Measurements from ENCODE around the gene CHST8. TPM values are rescaled to one million over a fixed set of nuclear protein-coding genes. Genes with fewer than 3 reads are reported as not detected.
"Not testable (repeated sequence)": the region's sequence is repeated elsewhere in the genome, so short reads cannot be mapped to it uniquely, and the experiment has no call there.

The CHST8 gene
- total RNA-seq, 2 experiments from 2014 or later = not detected

DNA sequence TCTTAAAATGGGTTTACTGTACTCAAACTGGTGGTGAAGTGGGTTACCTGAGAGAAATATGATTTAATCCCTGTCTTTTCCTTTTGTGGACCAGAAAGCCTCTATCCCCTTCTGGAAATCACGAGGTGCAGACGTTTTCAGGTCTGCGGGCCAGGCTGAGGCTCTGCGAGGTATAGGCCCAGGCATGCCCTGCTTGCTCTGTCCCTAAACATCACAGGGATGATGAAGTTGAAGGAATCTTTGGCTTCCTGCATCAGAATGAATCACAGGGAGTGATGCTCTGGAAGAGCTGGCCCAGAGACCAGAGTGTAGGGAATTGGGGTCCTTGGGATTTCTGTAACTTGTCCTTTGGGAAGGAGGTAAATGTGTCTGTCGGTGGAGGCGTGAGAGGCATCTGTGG lies 18.4 kb upstream of the CHST8 start:
- POLR2A ChIA-PET = no interaction called here
- CTCF ChIA-PET = no interaction called here
- H3K27ac Mint-ChIP-seq = no peak overlapping the region
- peaks cover 12% of the 10 kb centered on the region for H3K27me3 Mint-ChIP-seq
- DNase-seq (no peak), ATAC-seq (no peak)
- no peaks in the 10 kb centered on the region for H3K4me1 Mint-ChIP-seq
- H3K9me3 Mint-ChIP-seq (ENCODE audit: low read depth) = peaks cover 7% of the 10 kb centered on the region
- H3K4me3 Mint-ChIP-seq = no peak overlapping the region
- intact Hi-C loops (cut with DNase I, micrococcal nuclease) = no loop called here
- H3K36me3 Mint-ChIP-seq (ENCODE audit: low read depth) = no peaks in the 10 kb centered on the region

DNA sequence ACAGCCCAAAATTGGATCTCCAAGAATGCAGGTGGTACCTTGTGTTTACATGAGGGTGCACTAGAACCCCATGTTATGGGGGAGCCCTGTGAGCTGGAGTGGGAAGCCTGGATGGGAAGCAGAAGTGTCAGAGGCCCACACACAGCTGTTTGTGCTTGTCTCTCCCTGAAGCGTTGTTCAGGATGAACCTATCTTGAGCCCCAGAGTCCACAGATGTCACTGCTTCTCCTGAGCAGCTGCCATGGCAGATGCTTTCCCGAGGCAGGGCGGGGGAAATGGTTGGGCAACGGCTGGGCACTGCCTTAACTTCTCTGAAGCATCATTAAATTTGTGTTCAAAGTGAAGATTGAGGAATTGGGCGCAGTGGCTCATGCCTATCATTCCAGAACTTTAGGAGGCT lies 17.1 kb upstream of the CHST8 start:
- DNase-seq = no peak
- ChIA-PET CTCF (no interaction called here), POLR2A (no interaction called here)
- no peaks in the 10 kb centered on the region for H3K4me1 Mint-ChIP-seq
- no peaks in the 10 kb centered on the region for H3K36me3 Mint-ChIP-seq (ENCODE audit: low read depth)
- H3K9me3 Mint-ChIP-seq (ENCODE audit: low read depth) = peaks cover 7% of the 10 kb centered on the region
- no peak for ATAC-seq
- peaks cover 10% of the 10 kb centered on the region for H3K27me3 Mint-ChIP-seq
- no peak overlapping the region for H3K4me3 Mint-ChIP-seq
- H3K27ac Mint-ChIP-seq = no peak overlapping the region
- intact Hi-C loops (cut with DNase I, micrococcal nuclease) = no loop called here

DNA sequence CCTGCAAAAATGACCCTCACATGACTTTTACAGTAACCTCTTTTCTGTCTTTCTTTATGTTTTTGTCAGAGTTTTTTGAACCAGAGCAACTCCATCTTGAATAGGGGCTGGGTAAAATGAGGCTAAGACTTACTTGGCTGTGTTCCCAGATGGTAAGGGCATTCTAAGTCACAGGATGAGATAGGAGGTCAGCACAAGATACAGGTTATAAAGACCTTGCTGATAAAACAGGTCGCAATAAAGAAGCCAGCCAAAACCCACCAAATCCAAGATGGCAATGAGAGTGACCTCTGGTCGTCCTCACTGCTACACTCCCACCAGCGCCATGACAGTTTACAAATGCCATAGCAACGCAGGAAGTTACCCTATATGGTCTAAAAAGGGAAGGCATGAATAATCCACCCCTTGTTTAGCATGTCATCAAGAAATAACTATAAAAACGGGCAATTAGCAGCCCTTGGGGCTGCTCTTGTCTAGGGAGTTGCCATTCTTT lies 15.9 kb upstream of the CHST8 start:
- intact Hi-C loops (cut with DNase I, micrococcal nuclease); DNase-seq; H3K4me1 Mint-ChIP-seq; CTCF ChIA-PET; H3K4me3 Mint-ChIP-seq; ATAC-seq; POLR2A ChIA-PET; H3K36me3 Mint-ChIP-seq (ENCODE audit: low read depth); H3K27me3 Mint-ChIP-seq; H3K27ac Mint-ChIP-seq: not testable (repeated sequence)
- H3K9me3 Mint-ChIP-seq (ENCODE audit: low read depth) = peaks cover 13% of the 10 kb centered on the region

DNA sequence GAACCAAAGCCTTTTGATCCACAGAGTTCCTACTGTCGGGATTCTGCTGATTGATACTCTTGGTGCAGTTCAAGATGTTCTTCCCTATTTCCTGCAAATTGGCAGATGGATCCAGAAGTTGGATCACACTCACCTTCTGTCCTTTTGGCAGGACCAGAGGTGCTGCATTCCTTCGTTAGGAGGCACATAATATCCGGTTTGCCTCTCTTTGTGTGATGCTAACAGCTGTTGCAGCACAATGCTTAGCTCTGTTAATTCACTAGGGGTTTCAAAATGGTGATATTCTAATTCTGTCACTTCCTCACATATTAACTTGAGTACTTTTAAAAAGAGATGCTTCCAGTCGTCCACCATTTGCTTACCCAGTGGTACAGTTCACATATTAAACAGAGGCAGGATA lies 15.2 kb upstream of the CHST8 start:
- ATAC-seq = no peak

DNA sequence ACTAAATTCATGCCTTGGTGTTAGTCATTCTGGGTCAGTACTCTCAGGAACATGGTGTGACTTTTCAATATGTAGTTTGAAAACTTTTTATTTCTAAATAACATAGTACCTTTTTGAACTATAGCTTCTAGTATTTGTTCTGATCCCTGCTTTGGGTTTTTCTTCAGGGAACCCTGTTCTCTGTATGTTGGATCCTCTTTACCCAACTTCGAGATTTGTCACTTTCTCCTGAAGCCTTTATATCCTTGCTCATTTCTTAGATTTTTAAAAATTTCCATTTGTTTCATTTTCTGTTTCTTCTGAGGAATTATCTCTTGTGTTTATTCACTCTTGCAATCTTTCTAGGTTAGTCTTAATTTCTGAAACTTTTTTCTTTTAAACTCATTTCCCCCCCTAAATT lies 12.4 kb upstream of the CHST8 start:
- intact Hi-C loops (cut with DNase I, micrococcal nuclease) = no loop called here
- Mint-ChIP-seq H3K4me1 (no peaks in the 10 kb centered on the region), H3K27ac (no peak overlapping the region), H3K4me3 (no peak overlapping the region), H3K36me3 (ENCODE audit: low read depth) (no peaks in the 10 kb centered on the region), H3K9me3 (ENCODE audit: low read depth) (peaks cover 8% of the 10 kb centered on the region), H3K27me3 (peaks cover 12% of the 10 kb centered on the region)
- ChIA-PET POLR2A (no interaction called here), CTCF (no interaction called here)
- DNase-seq = no peak
- no peak for ATAC-seq

More for the DNA sequence above, 15.2 kb upstream of the CHST8 start:
- ChIA-PET CTCF (no interaction called here), POLR2A (no interaction called here)
- DNase-seq = no peak
- Mint-ChIP-seq H3K9me3 (ENCODE audit: low read depth) (peaks cover 10% of the 10 kb centered on the region), H3K36me3 (ENCODE audit: low read depth) (no peaks in the 10 kb centered on the region), H3K27ac (no peak overlapping the region), H3K27me3 (peaks cover 10% of the 10 kb centered on the region), H3K4me3 (no peak overlapping the region), H3K4me1 (no peaks in the 10 kb centered on the region)
- intact Hi-C loops (cut with DNase I, micrococcal nuclease) = no loop called here

DNA sequence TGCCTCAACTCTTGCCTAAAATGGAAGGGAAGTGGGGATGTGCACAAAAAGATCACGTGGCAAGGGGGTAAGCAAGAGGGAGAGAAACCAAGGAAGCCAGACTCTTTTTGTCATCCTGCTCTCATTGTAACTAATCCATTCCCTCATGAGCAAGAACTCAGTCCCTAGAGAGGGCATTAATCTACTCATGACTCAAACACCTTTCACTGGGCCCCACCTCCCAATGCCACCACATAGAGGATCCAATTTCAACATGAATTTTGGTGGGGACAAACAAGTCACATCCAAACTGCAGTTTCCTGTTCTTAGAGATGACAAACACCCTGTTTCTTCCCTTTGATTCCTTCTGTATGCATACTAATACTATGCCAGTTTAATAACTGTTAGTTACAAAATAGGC lies 11.2 kb upstream of the CHST8 start:
- POLR2A ChIA-PET = no interaction called here
- CTCF ChIA-PET = no interaction called here

DNA sequence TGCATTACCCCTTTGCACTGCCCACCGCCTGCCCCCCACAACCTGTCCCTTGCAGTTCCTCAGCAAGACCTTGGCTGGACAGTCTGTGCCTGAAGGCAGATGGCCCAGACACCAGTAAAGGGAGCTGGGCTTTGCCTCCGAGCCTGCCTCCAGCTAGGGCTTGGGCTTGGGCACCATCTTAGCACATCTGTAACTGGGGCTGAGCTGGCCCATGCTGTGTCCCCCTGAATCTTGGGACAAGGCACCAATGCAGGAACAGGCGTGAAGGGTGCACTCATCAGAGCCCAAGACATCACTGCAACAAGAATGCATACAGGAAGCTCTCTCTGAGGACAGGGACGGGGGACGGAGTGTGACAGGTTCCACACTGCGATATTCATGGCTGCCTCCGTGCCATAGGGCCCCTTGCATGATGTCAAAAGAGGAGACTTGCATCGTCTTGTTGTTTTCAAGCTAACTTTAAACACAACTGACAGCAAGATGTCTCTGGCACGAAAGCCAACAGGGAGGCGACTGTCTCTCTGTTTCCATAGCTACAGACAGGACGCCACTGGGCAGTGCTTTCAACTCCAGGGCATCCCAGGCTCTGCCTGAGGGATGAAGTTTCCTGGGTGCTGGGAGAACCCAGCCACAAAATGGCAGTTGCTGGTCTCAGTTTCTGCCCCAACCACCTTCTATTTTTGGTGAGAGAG lies 8.7 kb upstream of the CHST8 start:
- Mint-ChIP-seq H3K27ac (no peak overlapping the region), H3K36me3 (ENCODE audit: low read depth) (no peaks in the 10 kb centered on the region), H3K4me3 (no peak overlapping the region), H3K4me1 (no peaks in the 10 kb centered on the region), H3K9me3 (ENCODE audit: low read depth) (peaks cover 8% of the 10 kb centered on the region), H3K27me3 (peaks cover 5% of the 10 kb centered on the region)
- ChIA-PET POLR2A (no interaction called here), CTCF (interaction anchor here (0.7 kb wide), 1 partner anchor 160 kb away, joined by 5 read pairs; no protein-coding TSS in a partner anchor)
- intact Hi-C loops (cut with DNase I, micrococcal nuclease) = no loop called here
- ATAC-seq = no peak
- DNase-seq = no peak

More for the DNA sequence above, 11.2 kb upstream of the CHST8 start:
- intact Hi-C loops (cut with DNase I, micrococcal nuclease) = no loop called here
- Mint-ChIP-seq H3K27ac (no peak overlapping the region), H3K27me3 (peaks cover 10% of the 10 kb centered on the region), H3K4me3 (no peak overlapping the region), H3K9me3 (ENCODE audit: low read depth) (peaks cover 8% of the 10 kb centered on the region), H3K4me1 (no peaks in the 10 kb centered on the region), H3K36me3 (ENCODE audit: low read depth) (no peaks in the 10 kb centered on the region)
- DNase-seq (no peak), ATAC-seq (no peak)

DNA sequence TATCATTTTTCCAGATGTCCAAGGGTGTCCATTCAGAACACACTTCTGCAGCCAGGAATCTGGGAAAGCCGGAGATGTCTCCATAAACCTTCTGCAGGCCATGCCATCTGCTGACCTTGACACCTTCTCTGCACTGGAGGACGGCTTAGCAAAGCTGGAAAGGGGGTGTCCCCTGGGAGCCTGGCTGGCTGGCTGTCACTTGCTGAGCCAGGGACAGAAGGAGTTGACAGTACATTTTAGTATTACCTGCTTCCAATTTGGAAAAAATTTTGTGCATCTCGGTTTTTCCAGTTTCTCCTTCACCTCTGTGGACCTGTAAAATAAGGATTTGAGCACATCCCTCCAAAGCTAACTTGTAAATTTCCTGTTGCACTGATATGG lies 8.1 kb upstream of the CHST8 start:
- DNase-seq (no peak), ATAC-seq (no peak)
- H3K9me3 Mint-ChIP-seq (ENCODE audit: low read depth) = peaks cover 8% of the 10 kb centered on the region
- H3K27me3 Mint-ChIP-seq = peaks cover 5% of the 10 kb centered on the region
- intact Hi-C loops (cut with DNase I, micrococcal nuclease) = no loop called here
- ChIA-PET CTCF (no interaction called here), POLR2A (no interaction called here)
- no peak overlapping the region for H3K4me3 Mint-ChIP-seq
- no peaks in the 10 kb centered on the region for H3K36me3 Mint-ChIP-seq (ENCODE audit: low read depth)
- H3K27ac Mint-ChIP-seq = no peak overlapping the region
- H3K4me1 Mint-ChIP-seq = no peaks in the 10 kb centered on the region

DNA sequence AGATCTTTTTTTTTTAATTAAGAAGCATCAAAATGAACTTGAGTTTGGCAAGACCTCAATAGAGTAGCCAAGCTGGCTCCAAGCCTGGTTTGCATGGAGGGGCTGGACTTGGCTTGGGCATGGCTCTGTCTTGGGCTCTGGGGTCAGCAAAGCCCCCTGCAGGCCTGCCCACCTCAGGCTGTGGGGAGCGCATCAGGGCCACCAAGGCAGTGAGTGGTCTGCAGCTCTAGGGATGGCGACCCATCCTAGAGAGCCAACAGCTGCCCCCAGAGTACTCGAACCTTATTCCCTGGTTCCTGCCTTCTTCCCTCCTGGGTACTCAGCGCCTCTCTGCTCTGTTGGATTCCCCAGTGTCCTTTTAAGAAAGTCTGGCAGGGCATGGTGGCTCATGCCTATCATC lies 5.4 kb upstream of the CHST8 start:
- Mint-ChIP-seq H3K36me3 (ENCODE audit: low read depth) (no peaks in the 10 kb centered on the region), H3K27me3 (peaks cover 25% of the 10 kb centered on the region), H3K27ac (no peak overlapping the region), H3K4me1 (no peaks in the 10 kb centered on the region), H3K4me3 (no peak overlapping the region), H3K9me3 (ENCODE audit: low read depth) (no peaks in the 10 kb centered on the region)
- intact Hi-C loops (cut with DNase I, micrococcal nuclease) = no loop called here
- DNase-seq (no peak), ATAC-seq (no peak)
- ChIA-PET POLR2A (no interaction called here), CTCF (no interaction called here)

DNA sequence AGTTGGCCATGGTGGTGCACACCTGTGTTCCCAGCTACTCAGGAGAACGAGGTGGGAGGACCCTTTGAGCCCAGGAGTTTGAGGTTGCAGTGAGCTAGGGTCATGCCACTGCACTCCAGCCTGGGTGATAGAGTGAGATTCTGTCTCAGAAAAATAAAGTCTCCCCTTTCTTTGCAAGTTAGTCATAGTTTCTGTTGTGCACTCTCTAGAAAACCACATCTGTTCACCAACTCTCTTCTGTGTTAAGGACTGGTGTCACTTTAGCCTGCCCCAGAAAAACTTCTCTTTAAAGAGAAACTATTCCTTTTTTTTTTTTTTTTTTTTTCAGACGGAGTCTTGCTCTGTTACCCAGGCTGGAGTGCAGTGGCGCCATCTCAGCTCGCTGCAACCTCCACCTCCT lies 4.9 kb upstream of the CHST8 start:
- POLR2A ChIA-PET = no interaction called here
- Mint-ChIP-seq H3K4me3 (no peak overlapping the region), H3K27me3 (peaks cover 25% of the 10 kb centered on the region), H3K4me1 (no peaks in the 10 kb centered on the region), H3K9me3 (ENCODE audit: low read depth) (no peaks in the 10 kb centered on the region), H3K27ac (no peak overlapping the region), H3K36me3 (ENCODE audit: low read depth) (no peaks in the 10 kb centered on the region)
- ATAC-seq (no peak), DNase-seq (no peak)
- CTCF ChIA-PET = no interaction called here
- intact Hi-C loops (cut with DNase I, micrococcal nuclease) = no loop called here

DNA sequence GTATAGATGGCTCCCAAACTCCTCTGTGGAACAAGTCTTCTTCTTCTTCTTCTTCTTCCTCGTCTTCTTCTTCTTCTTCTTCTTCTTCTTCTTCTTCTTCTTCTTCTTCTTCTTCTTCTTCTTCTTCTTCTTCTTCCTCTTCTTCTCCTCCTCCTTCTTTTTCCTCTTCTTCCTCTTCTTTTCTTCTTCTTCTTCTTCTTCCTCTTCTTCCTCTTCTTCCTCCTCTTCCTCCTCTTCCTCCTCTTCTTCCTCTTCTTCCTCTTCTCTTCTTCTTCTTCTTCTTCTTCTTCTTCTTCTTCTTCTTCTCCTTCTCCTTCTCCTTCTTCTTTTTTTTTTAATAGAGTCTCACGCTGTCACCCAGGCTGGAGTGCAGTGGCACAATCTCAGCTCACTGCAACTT lies 3.4 kb upstream of the CHST8 start:
- H3K4me1 Mint-ChIP-seq; H3K27ac Mint-ChIP-seq; DNase-seq; H3K9me3 Mint-ChIP-seq (ENCODE audit: low read depth); ATAC-seq; intact Hi-C loops (cut with DNase I, micrococcal nuclease); H3K36me3 Mint-ChIP-seq (ENCODE audit: low read depth); POLR2A ChIA-PET; CTCF ChIA-PET; H3K4me3 Mint-ChIP-seq: not testable (repeated sequence)
- H3K27me3 Mint-ChIP-seq = peaks cover 29% of the 10 kb centered on the region

DNA sequence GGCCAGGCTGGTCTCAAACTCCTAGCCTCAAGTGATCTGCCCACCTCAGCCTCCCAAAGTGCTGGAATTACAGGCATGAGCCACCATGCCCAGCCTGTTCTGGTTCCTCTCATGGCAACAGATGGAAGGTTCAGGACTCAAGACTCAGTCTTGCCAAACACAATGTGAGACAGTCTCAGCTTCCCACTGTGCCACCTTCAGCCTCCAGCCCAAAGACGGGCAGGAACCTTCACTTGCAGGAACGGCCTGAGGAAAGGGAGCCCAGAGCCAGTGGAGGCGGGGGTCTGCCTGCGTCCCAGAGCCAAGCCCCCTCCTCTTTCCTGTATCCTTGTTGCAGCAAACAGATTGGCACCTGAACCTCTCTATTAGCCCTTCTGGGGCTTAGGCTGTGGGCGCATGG lies 2.9 kb upstream of the CHST8 start:
- ATAC-seq (no peak), DNase-seq (no peak)
- ChIA-PET CTCF (no interaction called here), POLR2A (no interaction called here)
- no peak overlapping the region for H3K4me3 Mint-ChIP-seq
- intact Hi-C loops (cut with DNase I, micrococcal nuclease) = no loop called here
- H3K27ac Mint-ChIP-seq = no peak overlapping the region
- H3K4me1 Mint-ChIP-seq = no peaks in the 10 kb centered on the region
- H3K9me3 Mint-ChIP-seq (ENCODE audit: low read depth) = no peaks in the 10 kb centered on the region
- peaks cover 32% of the 10 kb centered on the region for H3K27me3 Mint-ChIP-seq
- H3K36me3 Mint-ChIP-seq (ENCODE audit: low read depth) = no peaks in the 10 kb centered on the region

DNA sequence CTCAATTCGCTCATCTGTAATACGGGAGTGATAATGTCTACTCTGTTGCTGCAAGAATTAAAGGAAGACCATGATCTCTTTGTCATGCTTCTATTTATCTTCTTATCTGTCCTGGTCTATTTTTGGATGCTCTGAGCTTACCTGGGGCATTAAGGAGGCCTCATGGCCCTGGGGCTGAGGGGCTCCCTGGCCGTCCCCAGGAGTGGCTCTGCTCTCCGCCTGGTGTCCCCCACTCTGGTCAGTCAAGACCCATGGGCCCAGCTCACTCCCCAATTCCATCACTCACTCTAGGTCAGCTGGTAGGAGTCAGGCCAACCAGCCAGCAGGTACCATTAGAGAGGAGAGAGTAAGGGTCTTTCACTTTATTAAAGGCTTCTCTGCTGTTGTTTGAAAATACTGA lies 1.1 kb upstream of the CHST8 start:
- intact Hi-C loops (cut with DNase I, micrococcal nuclease) = no loop called here
- no peak for ATAC-seq
- DNase-seq = no peak
- H3K27me3 Mint-ChIP-seq = peaks cover 38% of the 10 kb centered on the region
- no peak overlapping the region for H3K4me3 Mint-ChIP-seq
- H3K27ac Mint-ChIP-seq = no peak overlapping the region
- H3K9me3 Mint-ChIP-seq (ENCODE audit: low read depth) = no peaks in the 10 kb centered on the region
- ChIA-PET CTCF (interaction anchor here (0.6 kb wide), 1 partner anchor 157 kb away, joined by 3 read pairs; no protein-coding TSS in a partner anchor), POLR2A (no interaction called here)
- H3K36me3 Mint-ChIP-seq (ENCODE audit: low read depth) = no peaks in the 10 kb centered on the region
- H3K4me1 Mint-ChIP-seq = no peaks in the 10 kb centered on the region

All from activated CD4-positive, alpha-beta T cell treated with anti-CD3 and anti-CD28 coated beads for 36 hours (primary cell).